Astrocyte of the spinal cord (primary cell): Measurements from ENCODE around the gene KIF14.
"Not testable (repeated sequence)": the region's sequence is repeated elsewhere in the genome, so short reads cannot be mapped to it uniquely, and the experiment has no call there.

Experiments
- DNase-seq: peaks from one replicate; pipeline ENCODE4 v3.0.0; 2011; ENCODE audit warnings: low read depth, low spot score
- H3K4me3 ChIP-seq: 2 replicates; pipeline ENCODE4 v1.5.1; 2011; ENCODE audit warnings: low read depth, mild to moderate bottlenecking, low read length, moderate library complexity
- in situ Hi-C: cut with HindIII; loops from 2 replicates; pipeline ENCODE4 v1.10.0; 2017; ENCODE audit warnings: low sequenced_read_pairs
- TF ChIP-seq, protein P1 (sequence below): IDR thresholded peaks from 2 replicates; pipeline ENCODE4 v1.5.1; 2012; ENCODE audit warnings: low read depth, mild to moderate bottlenecking, low read length, inconsistent platforms

The KIF14 gene

DNA sequence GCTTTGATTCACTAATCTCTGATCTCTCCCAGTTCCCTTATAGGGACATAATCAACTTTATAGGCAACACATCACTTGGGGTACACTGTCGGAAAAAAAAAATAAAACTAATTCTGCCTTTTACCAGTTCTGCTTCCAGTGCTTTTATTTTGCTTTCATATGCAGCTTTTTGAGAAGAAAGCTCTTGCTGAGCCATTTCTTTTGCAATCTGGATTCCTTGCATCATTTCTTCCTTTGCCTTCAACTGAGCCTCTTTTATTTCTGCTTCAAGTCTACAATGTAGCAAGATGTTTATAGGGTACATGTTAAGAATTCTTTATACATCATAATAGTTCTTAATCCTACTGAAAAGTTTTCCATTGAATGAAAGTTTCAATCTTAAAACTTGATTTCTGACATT, 30.6 kb downstream of the KIF14 start:
- TF ChIP-seq, protein P1, sequence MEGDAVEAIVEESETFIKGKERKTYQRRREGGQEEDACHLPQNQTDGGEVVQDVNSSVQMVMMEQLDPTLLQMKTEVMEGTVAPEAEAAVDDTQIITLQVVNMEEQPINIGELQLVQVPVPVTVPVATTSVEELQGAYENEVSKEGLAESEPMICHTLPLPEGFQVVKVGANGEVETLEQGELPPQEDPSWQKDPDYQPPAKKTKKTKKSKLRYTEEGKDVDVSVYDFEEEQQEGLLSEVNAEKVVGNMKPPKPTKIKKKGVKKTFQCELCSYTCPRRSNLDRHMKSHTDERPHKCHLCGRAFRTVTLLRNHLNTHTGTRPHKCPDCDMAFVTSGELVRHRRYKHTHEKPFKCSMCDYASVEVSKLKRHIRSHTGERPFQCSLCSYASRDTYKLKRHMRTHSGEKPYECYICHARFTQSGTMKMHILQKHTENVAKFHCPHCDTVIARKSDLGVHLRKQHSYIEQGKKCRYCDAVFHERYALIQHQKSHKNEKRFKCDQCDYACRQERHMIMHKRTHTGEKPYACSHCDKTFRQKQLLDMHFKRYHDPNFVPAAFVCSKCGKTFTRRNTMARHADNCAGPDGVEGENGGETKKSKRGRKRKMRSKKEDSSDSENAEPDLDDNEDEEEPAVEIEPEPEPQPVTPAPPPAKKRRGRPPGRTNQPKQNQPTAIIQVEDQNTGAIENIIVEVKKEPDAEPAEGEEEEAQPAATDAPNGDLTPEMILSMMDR, result no peak
- H3K4me3 ChIP-seq, result no peak overlapping the region
- in situ Hi-C loops, result no loop called here
- DNase-seq, result no peak

DNA sequence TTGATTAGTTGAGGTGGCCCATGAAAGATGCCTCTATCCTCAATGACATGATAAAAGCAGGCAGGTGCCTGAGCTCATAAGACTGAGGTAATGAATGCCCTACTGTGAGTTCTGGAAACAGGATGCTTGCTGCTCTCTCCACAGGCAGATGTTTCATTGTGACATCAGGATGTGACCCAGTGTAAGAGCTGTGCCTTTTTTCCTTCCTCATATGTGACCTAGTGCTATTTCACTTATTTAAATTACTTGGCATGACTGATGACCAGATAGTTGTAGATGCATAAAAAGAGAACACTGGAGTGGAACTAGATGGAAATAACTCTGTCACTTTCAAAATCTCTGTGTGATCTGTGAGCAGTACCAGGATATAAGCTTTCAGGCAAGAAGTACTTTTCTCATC, 31.9 kb downstream of the KIF14 start:
- TF ChIP-seq, protein P1, result no peak

DNA sequence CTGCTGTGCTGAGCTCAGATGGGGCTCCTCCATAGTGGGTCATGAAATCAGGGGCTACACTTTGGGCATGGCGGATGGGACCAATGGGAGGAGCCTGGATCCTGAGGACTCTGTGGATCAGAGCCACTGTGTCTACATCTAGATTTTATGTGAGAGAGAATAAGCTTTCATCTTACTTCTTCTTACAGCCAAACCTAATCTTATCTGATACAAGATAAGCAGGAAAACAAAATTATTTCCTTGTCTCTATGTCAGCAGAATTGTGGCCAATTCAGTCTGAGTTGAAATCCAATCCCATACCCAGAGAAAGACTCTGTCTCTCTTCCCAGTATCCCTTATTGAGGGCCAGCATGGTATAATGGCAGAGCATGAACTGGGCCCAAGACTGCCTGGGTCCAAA, 56.2 kb downstream of the KIF14 start:
- TF ChIP-seq, protein P1, result no peak

More for the DNA sequence above, 31.9 kb downstream of the KIF14 start:
- H3K4me3 ChIP-seq, result no peak overlapping the region
- no peak for DNase-seq
- in situ Hi-C loops, result no loop called here

DNA sequence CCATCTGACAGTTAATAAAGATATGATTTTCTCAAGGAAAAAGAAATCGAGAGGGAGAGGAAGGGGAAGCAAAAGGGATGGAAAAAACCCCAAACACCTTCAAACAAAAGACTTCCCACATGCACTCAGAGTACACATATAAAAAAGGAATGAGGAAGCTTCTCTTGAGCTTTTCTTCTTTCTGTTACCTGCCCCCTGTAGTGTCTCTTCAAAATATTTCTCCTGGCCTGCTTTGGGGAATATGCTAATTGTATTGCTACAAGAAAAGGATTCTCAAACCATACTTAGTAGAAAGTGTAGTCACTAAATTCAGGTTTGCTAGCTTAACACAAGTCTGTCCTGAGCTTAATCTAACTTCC, 58.7 kb downstream of the KIF14 start:
- no peak overlapping the region for H3K4me3 ChIP-seq
- no peak for DNase-seq
- TF ChIP-seq, protein P1, result no peak
- in situ Hi-C loops, result no loop called here

More for the DNA sequence above, 56.2 kb downstream of the KIF14 start:
- in situ Hi-C loops, result no loop called here
- DNase-seq, result no peak
- no peak overlapping the region for H3K4me3 ChIP-seq

DNA sequence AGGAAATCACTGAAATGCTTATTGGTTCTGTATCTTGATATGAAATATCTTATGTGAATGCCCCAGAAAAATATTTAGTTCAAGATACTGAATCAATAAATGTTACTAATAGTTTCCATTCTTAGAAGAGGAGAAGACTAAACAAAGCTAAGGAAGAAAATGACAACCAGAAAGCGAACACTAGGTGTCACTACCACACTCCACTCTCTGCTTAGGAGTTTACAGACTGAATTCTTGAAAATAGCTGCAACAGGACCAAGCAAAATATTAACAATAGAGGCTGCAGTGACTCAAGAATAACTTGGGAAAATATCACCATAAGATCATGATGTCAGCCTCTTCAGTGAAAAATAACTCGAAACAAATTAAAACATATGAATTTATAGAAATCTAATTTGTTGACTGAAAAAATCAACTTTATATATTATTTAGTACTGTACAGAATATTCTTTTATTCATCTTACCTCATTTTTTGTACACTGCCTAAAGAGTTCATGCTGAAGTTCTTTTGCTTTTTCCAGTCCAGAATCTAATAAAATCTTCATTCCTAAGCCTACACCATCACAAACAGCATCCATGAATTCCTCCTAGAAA, 61.6 kb downstream of the KIF14 start:
- in situ Hi-C loops, result no loop called here
- peak; percentile 66 for DNase-seq
- TF ChIP-seq, protein P1, result peak; percentile 74
- no peak overlapping the region for H3K4me3 ChIP-seq

DNA sequence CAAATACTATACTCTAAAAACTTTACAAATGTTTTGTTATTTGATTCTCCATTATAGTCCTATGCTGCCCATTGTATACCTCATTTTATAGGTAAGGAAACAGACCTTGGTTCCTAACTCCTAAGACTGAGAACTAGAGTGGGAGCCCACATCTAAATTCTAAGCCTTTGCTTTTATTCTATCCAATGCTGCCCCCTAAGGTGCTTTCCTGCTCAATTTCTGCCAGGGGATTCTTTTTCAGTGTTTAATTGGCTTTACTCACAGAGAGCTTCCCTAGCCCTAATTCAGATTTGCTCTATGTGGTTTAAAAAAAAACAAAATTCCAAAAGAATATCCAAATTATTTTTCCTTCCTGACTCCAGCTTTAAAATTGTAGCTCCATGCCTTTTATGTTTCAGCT, 64.5 kb downstream of the KIF14 start:
- DNase-seq, result peak; percentile 16
- in situ Hi-C loops, result no loop called here
- TF ChIP-seq, protein P1, result no peak
- no peak overlapping the region for H3K4me3 ChIP-seq

DNA sequence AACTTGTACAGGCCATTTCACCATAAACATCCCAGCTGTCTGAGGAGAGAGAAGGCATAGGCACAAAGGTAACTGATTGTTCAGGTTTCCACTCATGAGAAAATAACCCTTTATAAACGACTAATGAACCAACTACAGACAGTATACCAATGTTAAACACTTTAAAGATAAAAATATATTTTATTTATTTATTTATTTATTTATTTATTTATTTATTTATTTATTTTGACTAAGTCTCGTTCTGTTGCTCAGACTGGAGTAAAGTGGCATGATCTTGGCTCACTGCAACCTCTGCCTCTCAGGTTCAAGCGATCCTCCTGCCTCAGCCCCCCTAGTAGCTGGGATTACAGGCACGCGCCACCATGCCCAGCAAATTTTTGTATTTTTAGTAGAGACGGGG, 67.8 kb downstream of the KIF14 start:
- in situ Hi-C loops, DNase-seq: not testable (repeated sequence)

More for the DNA sequence above, 67.8 kb downstream of the KIF14 start:
- H3K4me3 ChIP-seq, result not testable (repeated sequence)
